Measurements from ENCODE around the gene CDIPT. TPM values are rescaled to one million over a fixed set of nuclear protein-coding genes. Genes with fewer than 3 reads are reported as not detected.

CDIPT gene
- total RNA-seq, 2 donors from 2014 or later, result 92.1 to 107 TPM

DNA sequence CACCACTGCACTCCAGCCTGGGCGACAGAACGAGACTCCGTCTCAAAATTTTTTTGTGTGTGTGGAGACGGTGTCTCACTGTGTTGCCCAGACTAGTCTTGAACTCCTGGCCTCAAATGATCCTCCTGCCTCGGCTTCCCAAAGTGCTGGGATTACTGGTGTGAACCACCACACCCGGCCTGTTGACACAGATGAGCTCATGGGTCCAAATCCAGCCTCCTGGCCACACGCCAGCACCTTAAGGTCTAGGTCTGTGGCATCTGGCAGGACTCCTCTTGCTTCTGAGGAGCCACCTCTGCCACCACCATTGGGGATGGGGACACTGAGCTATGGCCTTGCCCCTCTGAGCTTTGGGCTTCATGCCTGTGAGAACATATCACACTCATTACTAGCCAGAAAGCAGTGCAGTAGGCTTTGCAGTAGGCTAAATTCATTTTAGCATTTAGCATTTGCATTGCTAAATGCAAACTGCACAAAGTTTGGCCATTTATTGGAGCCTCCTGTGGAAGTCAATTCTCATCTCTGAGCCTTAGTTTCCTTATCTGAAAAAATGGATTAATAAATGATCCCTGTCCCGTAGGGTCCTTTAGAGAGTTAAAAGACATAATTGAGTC, 5.5 kb upstream of the CDIPT start:
- Histone ChIP-seq H3K36me3 (no peaks in the 10 kb centered on the region), H3K27me3 (replicated peaks; ENCODE audit: insufficient read depth) (no peaks in the 10 kb centered on the region), H3K9me3 (no peaks in the 10 kb centered on the region), H3K27ac (no peak overlapping the region), H3K4me3 (no peak overlapping the region), H3K4me1 (ENCODE audit: control insufficient read depth in 1 of 2, low read depth in 2 of 2) (peaks cover 0 to 4% of the 10 kb centered on the region in 2 donors)
- TF ChIP-seq, protein P1, sequence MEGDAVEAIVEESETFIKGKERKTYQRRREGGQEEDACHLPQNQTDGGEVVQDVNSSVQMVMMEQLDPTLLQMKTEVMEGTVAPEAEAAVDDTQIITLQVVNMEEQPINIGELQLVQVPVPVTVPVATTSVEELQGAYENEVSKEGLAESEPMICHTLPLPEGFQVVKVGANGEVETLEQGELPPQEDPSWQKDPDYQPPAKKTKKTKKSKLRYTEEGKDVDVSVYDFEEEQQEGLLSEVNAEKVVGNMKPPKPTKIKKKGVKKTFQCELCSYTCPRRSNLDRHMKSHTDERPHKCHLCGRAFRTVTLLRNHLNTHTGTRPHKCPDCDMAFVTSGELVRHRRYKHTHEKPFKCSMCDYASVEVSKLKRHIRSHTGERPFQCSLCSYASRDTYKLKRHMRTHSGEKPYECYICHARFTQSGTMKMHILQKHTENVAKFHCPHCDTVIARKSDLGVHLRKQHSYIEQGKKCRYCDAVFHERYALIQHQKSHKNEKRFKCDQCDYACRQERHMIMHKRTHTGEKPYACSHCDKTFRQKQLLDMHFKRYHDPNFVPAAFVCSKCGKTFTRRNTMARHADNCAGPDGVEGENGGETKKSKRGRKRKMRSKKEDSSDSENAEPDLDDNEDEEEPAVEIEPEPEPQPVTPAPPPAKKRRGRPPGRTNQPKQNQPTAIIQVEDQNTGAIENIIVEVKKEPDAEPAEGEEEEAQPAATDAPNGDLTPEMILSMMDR (IDR thresholded peaks at IDR 0.05), result no peak
- no peak for DNase-seq (ENCODE audit: low spot score)
- ATAC-seq (ENCODE audit: insufficient number of reproducible peaks, low FRiP score, low read depth), result no peak

DNA sequence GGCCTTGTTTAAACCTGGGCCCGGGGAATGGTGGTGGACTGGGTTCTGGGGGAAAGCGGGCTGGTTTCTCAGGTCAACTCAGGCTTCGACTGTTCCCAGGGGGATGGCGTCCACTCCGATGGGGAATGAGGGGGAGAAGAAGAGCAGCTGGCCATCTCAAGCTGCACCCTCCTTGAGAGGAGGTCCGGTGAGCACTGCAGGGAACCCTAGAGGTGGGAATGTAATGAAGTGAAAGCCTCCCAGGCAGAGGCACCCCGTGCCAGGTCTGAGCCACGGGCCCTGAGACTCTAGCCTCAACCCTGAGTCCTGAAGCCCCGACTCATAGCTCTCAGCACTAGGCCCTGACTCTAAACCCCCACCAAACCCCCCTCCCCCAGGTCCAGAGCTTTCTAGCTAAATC, 1.2 kb upstream of the CDIPT start:
- no peak for ATAC-seq (ENCODE audit: insufficient number of reproducible peaks, low FRiP score, low read depth)

GRCh38 chr16:29863669-29863984, 601 bp upstream of the CDIPT start:
- peak overlapping the region; percentile 99 for H3K4me3 ChIP-seq
- no peak for ATAC-seq (ENCODE audit: insufficient number of reproducible peaks, low FRiP score, low read depth)
- TF ChIP-seq, protein P1 (IDR thresholded peaks at IDR 0.05), result no peak

More for the DNA sequence above, 1.2 kb upstream of the CDIPT start:
- Histone ChIP-seq H3K27ac (no peak overlapping the region), H3K9me3 (no peaks in the 10 kb centered on the region), H3K36me3 (peaks cover 6% of the 10 kb centered on the region), H3K27me3 (replicated peaks; ENCODE audit: insufficient read depth) (no peaks in the 10 kb centered on the region), H3K4me1 (ENCODE audit: control insufficient read depth in 1 of 2, low read depth in 2 of 2) (peaks cover 9 to 33% of the 10 kb centered on the region in 2 donors), H3K4me3 (no peak overlapping the region)
- TF ChIP-seq, protein P1 (IDR thresholded peaks at IDR 0.05), result no peak
- no peak for DNase-seq (ENCODE audit: low spot score)

GRCh38 chr16:29862383-29862883, 593 bp downstream of the CDIPT start:
- Histone ChIP-seq H3K27me3 (replicated peaks; ENCODE audit: insufficient read depth) (no peaks in the 10 kb centered on the region), H3K9me3 (no peaks in the 10 kb centered on the region), H3K27ac (peak overlapping the region; percentile 81 to 98), H3K4me1 (ENCODE audit: control insufficient read depth in 1 of 2, low read depth in 2 of 2) (peaks cover 12 to 48% of the 10 kb centered on the region in 2 donors), H3K36me3 (peaks cover 6% of the 10 kb centered on the region), H3K4me3 (peak overlapping the region; percentile 99)
- TF ChIP-seq, protein P1 (IDR thresholded peaks at IDR 0.05), result no peak
- DNase-seq (ENCODE audit: low spot score) (no peak), ATAC-seq (ENCODE audit: insufficient number of reproducible peaks, low FRiP score, low read depth) (no peak)

More at GRCh38 chr16:29863669-29863984, 601 bp upstream of the CDIPT start:
- Histone ChIP-seq H3K9me3 (no peaks in the 10 kb centered on the region), H3K36me3 (peaks cover 6% of the 10 kb centered on the region), H3K27ac (peak overlapping the region; percentile 81 to 98), H3K27me3 (replicated peaks; ENCODE audit: insufficient read depth) (no peaks in the 10 kb centered on the region), H3K4me1 (ENCODE audit: control insufficient read depth in 1 of 2, low read depth in 2 of 2) (peaks cover 11 to 38% of the 10 kb centered on the region in 2 donors)
- no peak for DNase-seq (ENCODE audit: low spot score)

GRCh38 chr16:29860218-29860617, 2.8 kb downstream of the CDIPT start:
- Histone ChIP-seq H3K4me1 (ENCODE audit: control insufficient read depth in 1 of 2, low read depth in 2 of 2) (peaks cover 12 to 48% of the 10 kb centered on the region in 2 donors), H3K9me3 (no peaks in the 10 kb centered on the region), H3K27me3 (replicated peaks; ENCODE audit: insufficient read depth) (no peaks in the 10 kb centered on the region), H3K27ac (no peak overlapping the region), H3K36me3 (peaks cover 6% of the 10 kb centered on the region), H3K4me3 (no peak overlapping the region)
- TF ChIP-seq, protein P1 (IDR thresholded peaks at IDR 0.05), result no peak
- no peak for DNase-seq (ENCODE audit: low spot score)
- no peak for ATAC-seq (ENCODE audit: insufficient number of reproducible peaks, low FRiP score, low read depth)

All from thoracic aorta (tissue), 2 donors.